SKM-1 treated with dmso at 0.1 percent for 144 hours (cell line): Measurements from ENCODE around the gene LGR6.

Source experiments
- DNase-seq: peaks from one replicate; lab custom pipeline; 2025; ENCODE audit not compliant: unreplicated experiment; lab: John Stamatoyannopoulos, UW

LGR6 gene

GRCh38 chr1:202215472-202216130 is 22.0 kb downstream of the LGR6 start:
- DNase-seq: no peak

DNA sequence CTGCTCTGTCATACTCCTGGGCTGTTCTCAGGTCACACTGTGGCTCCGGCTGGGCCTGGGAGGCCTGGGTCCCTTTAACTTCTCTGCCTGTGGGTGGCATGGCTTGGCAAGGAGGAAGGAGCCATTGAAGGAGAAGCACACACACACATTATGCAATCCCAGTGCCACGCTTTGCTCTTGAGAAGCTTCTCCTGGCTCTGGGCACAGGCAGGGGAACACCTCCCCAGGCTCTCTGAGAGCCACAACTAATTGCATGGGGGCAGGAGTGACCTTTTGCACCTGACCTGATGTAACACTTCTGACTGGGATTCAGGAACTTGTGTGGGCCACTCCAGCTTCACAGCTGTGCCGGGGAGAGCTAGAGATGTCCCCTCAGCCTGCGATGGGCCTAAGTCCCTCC is 23.1 kb downstream of the LGR6 start:
- DNase-seq: no peak

- no peak for DNase-seq
Measured at GRCh38 chr1:202217516-202217915, 23.9 kb downstream of the LGR6 start.

DNA sequence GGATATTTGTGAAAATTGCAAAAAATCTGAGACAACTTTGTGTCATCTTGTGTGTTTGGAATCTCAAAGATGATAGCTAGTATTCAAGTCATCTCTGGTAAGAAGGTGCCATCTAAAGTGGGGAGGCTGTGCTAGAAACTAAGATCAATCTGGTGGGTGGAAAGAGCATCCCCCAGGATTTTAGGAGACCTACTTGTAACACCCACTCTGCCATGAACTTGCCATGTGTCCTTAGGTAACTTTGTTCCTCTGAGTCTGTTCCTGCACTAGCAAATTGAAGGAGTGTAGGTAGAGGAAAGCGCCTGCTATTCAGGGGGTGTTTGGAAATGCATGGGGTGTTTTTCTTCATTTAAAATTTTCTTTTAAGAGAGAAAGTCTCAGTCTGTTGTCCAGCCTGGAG is 24.4 kb downstream of the LGR6 start:
- no peak for DNase-seq

DNA sequence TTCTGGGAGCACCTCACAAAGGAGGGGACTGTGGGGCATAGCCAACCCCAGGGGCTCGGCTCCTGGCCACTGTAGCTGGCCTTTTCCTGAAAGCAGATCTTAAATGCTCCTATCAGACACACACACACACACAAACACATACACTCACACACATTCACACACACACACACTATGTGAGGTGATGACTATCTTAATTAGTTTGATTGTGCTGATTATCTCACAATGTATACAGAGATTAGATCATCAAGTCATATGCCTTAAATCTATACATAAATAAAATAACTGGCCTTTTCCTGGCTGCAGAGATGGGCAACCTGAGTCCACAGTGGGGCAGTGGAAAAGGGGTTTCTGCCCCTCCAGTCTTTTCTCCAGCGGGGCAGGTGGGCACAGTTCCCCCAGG is 27.1 kb downstream of the LGR6 start:
- DNase-seq: no peak

- DNase-seq: no peak
Measured at GRCh38 chr1:202221911-202222909, 28.6 kb downstream of the LGR6 start.

DNA sequence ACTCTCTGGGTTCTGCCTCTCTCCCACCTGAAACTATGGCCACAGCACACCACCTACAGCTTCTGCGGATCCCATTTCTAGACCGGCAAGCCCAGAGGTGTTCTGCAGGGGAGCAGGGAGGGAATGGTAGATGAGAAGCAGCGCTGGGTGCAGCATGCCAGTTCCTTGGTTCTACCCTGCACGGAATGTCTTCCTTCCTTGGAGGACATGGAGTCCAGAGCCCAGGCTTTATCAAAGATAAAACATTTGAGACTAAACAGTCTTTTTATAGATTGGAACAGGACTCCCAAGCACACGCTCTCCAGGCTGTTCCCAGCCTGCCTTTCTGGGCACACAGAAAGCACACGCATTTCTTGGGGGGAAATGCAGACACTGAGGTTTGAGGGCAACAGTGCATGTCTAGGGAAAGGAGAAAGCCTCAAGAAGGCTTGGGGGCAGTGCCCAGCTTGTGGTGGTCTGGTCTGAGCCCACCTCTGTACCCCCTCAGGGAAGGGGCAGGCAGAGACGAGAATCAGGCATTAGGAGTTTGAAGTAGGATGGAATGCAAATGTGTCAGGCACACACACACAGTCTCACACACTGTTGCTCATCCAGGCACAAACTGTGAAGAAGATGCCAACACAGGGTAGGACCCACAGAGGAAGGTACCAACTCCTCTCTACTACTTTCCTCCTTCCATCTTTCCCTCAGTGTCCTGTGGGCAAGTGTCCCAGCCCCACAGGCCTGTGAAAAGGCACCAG is 29.7 kb downstream of the LGR6 start:
- DNase-seq: no peak

DNA sequence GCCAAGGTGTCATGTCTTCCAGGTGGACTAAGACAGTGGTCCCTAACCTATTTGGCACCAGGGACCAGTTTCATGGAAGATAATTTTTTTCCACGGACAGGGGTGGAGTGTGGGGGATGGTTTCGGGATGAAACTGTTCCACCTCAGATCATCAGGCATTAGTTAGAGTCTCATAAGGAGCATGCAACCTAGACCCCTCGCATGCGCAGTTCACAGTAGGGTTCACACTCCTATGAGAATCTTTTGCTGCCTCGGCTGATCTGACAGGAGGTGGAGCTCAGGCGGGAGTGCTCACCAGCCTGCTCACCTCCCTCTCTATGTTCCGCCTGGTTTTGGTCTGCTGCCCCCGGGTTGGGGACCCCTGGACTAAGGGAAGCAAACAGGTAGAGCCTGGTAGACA is 30.9 kb downstream of the LGR6 start:
- DNase-seq: no peak

GRCh38 chr1:202225131-202225530 is 31.5 kb downstream of the LGR6 start:
- DNase-seq: no peak

GRCh38 chr1:202227053-202227672 is 33.6 kb downstream of the LGR6 start:
- no peak for DNase-seq

DNA sequence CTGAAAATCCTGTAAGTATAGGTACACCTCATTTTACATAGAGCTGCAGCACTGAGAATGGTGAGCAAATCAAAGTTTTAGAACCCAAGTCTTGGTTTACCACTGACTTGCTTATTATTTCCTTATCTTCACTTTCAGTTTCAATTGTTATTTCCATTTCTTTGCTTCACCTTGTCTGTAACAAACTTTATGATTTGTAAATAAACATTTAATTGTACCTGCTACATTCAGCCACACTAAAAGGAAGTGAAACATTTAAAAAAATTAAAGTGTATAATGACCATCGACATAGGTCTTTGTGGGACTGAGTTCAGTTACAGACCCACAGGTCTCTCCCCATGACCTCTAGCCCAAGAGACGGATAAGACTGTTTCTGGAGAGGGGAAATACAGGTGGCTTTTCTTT is 34.4 kb downstream of the LGR6 start:
- DNase-seq: no peak

DNA sequence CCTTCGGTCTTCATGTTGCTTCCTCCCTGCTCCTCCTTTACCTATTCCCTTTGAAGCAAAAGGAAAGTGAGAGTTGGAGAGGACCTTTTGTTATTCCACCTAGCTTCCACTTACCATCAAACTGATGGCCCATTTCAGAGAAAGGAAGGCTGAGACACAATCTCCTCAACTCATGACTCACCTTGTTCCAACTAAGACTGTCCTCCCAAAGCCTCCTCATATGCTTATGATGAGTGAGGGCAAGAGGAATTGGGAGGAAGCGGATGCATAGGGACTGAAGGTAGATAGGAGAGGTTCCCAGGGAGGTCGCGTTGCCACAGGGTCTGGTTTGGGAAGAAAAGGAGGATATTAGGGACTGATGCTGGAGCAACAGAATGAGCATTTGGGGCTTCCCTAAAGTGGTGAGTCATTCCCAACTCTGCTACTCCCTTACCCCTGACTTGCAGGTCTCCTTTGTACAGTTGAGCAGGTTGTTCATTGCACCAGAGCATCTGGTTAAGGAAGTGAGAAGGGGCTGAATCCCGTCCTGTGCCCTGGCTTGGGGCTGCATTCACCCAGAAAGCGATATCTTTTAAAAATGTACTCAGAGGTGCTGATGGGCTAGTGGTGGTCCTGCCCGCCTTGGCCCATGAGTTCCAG is 35.0 kb downstream of the LGR6 start:
- DNase-seq: no peak

DNA sequence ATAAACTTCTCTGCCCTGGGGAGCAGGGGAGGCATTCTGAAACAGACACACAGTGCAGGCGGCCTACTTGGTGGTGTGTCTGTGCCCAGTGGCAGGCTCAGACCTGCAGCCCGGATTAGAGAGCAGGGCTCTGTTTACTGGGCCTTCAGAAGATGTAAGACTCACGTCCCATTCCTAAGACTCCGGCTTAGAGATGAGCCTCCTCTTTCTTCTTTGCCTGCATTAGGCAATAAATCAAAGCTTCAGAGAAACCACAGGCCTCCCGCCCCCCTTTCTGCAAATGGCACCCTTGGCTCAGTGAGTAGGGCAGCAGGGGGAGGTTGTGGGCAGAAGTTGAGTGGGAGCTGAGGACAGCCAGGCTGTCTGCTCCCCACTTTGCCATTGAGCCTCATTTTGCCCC is 35.8 kb downstream of the LGR6 start:
- no peak for DNase-seq

DNA sequence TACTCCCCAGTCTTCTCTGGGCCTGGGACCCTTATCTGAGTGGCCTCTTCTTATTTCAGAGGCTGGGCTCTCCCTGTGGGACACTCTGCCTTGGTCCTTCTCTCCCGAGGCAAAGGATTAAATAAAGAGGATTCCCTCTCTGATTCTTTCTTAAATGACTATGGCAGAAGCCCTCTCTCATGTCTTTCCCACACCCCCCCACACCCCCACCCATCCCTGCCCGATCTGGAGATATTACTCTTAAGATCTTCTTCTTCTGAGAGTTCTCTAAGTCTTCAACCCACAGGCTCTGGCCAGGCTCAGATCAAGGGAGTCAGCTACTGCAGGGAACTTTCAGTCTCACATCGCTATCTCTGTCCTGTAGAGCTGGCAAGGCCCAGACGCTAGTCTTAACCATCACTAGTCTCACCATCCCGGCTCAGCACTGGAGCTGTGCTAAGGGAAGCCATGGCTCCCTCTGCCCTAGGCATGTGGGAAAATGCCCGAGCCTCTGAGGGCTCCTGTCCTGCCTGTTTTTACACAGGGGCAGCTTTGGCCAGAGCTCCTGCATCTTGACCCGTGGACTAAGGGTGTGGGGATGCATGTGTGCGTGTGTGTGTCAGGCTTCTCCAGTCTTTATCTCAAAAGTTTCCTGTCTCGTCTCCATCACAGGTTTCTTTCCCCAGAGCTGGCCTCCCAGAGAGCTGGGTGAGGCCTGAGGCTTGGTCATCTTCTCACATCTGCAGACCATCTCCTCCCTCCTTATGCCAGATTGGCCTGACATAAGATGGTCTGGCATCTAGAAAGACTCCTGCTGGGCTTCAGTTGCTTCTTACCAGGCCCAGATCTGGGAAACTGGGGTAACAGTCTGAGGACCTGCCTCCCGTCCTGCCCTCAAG is 36.7 kb downstream of the LGR6 start:
- no peak for DNase-seq

DNA sequence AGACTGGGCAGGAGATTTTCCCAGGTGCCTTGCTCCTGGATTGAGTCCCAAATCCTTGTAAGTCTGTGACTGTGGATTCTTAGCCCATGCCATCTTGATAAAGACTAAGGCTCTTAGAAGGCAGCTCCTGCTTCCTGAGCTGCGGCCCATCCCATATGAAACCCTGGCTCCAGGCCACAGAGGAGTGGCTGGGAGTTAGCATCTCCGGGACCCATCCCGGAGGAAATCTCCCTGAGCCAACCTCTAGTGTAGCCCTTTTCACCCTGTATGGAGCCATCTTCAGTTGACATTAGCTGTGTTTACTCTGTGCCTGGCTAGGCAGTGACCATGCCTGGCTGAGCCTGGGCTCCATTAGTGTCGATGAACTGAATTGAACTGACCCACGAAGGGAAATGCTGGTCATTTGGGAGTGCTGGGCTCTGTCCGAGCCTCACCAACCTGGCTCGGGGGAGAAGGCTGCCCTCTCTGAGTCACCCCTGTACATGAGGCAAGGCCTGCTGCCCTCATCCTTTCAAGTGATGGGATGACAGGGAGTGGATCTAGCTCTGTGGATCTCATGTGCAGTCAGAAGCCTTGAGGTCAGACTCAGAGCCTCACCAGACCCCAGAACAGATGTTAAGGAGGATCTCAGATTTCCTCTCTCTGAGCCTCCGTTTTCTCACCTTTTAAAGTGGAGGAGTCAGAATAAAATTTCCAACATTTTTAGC is 37.5 kb downstream of the LGR6 start:
- no peak for DNase-seq

DNA sequence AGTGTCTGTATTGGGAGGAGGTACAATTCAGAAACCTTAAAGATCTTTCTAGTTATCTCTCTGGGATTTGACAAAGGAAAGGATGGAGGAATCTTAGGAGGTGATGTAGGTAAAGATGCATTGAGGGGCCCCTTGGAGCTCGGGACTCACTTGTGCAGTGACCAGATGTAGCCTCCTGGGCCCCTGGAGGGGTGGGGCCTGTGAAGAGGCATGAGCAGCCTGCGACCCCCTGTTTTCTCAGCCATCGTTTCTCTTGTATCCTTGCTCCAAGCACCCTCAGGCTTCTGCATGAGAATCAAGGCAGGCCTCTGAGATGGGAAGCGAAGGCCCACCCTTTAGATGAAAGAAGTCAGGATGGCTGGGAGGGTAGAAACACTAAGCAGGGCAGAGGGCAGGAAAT is 39.6 kb downstream of the LGR6 start:
- no peak for DNase-seq

- DNase-seq: no peak
Measured at GRCh38 chr1:202233804-202234203, 40.2 kb downstream of the LGR6 start.

DNA sequence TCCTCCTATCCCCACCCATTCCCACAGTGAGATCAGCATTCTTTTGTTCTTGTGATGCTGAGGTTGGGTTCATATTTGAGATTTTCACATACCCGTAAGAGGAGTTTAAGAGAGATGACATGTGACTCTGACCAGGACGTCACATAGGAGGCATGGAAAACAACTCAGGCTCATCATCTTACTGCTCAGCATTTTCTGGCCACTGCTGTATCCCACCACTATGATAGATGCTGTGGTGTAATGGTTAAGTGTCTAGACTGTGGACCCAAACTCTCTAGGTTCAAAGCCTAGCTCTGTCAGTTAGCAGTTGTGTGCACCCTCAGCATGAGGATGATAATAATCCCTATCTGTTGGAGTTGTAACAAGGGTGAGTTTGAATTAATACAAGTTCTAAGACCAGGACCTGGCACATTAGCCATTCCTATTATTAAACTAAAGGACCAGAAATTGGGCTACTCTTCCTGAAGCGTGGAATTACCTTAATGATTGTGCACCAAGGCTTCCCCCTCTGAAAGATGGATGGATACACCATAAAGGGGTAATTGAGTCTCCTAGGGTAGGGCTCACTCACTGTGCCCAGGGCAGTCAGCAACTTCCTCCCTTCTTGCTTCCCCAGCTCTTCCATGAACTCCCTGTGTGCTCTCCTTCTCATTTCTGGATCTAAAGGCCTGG is 40.9 kb downstream of the LGR6 start:
- no peak for DNase-seq
